Endothelial cell (in vitro differentiated cells): ENCODE data around the gene PGM1. TPM values are rescaled to one million over a fixed set of nuclear protein-coding genes. Genes with fewer than 3 reads are reported as not detected.
A peak's percentile ranks its signal among the peaks of the same experiment; 100 is the strongest.

Experiments used
- DNase-seq: peaks from one replicate; pipeline ENCODE4 v3.0.0; 2021; ENCODE audit warnings: low spot score
- H3K27ac Mint-ChIP-seq: one replicate; pipeline ENCODE4 v1.8.0; 2021; ENCODE audit warnings: mixed read lengths, inconsistent platforms; ENCODE audit not compliant: unreplicated experiment
- H3K27me3 Mint-ChIP-seq: one replicate; pipeline ENCODE4 v1.8.0; 2021; ENCODE audit warnings: mild to moderate bottlenecking, moderate library complexity, mixed read lengths, inconsistent platforms; ENCODE audit not compliant: unreplicated experiment
- H3K36me3 Mint-ChIP-seq: one replicate; pipeline ENCODE4 v1.8.0; 2021; ENCODE audit warnings: mild to moderate bottlenecking, low read depth, mixed read lengths, inconsistent platforms; ENCODE audit not compliant: unreplicated experiment
- H3K4me1 Mint-ChIP-seq: one replicate; pipeline ENCODE4 v1.8.0; 2021; ENCODE audit warnings: mild to moderate bottlenecking, mixed read lengths, inconsistent platforms; ENCODE audit not compliant: unreplicated experiment
- H3K4me3 Mint-ChIP-seq: one replicate; pipeline ENCODE4 v1.8.0; 2021; ENCODE audit warnings: mild to moderate bottlenecking, mixed read lengths, inconsistent platforms; ENCODE audit not compliant: unreplicated experiment
- H3K9me3 Mint-ChIP-seq: one replicate; pipeline ENCODE4 v1.8.0; 2021; ENCODE audit warnings: mixed read lengths, inconsistent platforms; ENCODE audit not compliant: unreplicated experiment
- total RNA-seq: library from RNA; stranded (reverse); fragmentation: NEBNext Ultra II Directional; extraction: Animal tissue kit (Norgen Biotek cat#: 25700); gene quantifications from one replicate; pipeline ENCODE4 v1.2.1, GENCODE V29; 2021; ENCODE audit not compliant: unreplicated experiment
- TF ChIP-seq, protein P1 (sequence below): fragments of 200-600 bp; sonication (generic); IDR thresholded peaks from one replicate; pipeline ENCODE4 v1.5.0; 2021; ENCODE audit warnings: antibody characterized with exemption; ENCODE audit not compliant: unreplicated experiment

The PGM1 gene
- total RNA-seq, 1 donor from 2014 or later: 30.6 TPM

DNA sequence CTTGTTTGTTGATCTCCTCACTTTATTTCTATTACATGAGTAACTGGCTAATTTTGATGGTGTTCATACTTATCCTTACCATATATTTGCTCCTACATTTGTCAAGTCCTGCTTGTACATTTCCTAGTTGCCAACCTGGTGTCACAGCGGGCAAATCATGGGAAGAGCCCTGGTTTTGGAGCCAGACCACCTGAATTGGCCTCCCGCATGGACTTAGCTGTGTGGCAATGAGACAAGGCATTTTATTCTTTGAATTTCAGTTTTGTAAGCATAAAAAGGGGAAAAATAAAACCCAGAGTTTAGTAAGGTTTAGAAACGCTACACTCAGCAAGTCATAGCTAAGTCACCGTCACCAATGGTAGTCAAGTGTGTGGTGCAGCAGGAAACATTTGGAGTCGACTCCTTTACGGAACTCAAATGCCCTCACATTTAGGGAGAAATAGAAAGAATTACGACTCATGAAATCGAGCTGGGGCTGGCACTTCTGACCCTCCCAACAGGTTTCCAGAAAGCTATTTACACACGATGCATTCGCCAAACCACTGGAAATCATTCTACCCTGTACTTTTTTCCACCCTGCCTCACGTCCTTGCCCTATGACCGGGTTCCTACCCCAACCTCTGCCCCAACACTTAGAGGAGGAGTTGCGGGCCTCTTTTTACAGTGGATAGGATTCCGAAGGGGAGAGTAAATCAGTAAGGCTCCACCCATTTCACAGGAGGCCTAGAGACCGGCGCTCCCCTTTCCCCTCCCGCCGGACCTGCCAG lies 492 bp upstream of the PGM1 start:
- no peaks in the 10 kb centered on the region for H3K36me3 Mint-ChIP-seq
- peaks cover 2% of the 10 kb centered on the region for H3K27me3 Mint-ChIP-seq
- no peak for DNase-seq
- H3K4me1 Mint-ChIP-seq: no peaks in the 10 kb centered on the region
- peak overlapping the region; percentile 91 for H3K4me3 Mint-ChIP-seq
- H3K27ac Mint-ChIP-seq: no peak overlapping the region
- TF ChIP-seq, protein P1, sequence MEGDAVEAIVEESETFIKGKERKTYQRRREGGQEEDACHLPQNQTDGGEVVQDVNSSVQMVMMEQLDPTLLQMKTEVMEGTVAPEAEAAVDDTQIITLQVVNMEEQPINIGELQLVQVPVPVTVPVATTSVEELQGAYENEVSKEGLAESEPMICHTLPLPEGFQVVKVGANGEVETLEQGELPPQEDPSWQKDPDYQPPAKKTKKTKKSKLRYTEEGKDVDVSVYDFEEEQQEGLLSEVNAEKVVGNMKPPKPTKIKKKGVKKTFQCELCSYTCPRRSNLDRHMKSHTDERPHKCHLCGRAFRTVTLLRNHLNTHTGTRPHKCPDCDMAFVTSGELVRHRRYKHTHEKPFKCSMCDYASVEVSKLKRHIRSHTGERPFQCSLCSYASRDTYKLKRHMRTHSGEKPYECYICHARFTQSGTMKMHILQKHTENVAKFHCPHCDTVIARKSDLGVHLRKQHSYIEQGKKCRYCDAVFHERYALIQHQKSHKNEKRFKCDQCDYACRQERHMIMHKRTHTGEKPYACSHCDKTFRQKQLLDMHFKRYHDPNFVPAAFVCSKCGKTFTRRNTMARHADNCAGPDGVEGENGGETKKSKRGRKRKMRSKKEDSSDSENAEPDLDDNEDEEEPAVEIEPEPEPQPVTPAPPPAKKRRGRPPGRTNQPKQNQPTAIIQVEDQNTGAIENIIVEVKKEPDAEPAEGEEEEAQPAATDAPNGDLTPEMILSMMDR: no peak
- no peaks in the 10 kb centered on the region for H3K9me3 Mint-ChIP-seq

DNA sequence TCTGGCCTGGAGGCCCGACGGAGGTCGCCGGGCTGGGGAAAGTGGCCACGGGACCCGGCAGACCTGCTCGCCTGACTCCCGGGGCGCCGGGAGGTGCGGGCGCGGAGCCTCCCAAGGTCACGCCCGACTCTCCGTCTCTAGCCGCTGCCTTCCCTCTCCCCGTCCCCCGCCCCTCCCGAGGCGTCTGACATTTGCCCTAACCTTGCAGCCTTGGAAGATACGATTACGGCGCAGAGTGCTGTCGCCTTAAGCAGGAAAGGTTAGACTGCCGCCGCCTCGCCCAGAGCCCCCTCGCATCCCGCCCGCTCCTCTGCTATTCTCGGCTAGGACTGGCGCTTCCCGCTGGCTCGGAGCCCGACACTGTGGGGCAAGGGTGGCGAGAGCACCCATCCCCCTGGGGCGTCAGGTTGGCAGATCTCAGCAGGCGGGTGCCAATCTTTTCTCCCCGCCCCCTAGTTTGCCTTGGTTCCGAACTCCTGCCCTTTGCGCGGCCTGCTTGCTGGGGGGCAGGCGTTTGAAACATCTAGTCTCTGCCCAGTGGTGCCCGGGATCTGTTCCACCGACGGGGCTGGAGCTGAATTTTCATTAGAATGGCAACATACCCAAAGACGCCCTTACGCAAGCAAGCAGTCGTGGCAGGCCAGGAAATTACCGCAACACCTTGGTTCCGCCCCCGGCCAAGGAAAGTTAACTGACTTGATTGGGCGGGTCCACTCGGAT lies 835 bp downstream of the PGM1 start:
- peak overlapping the region; percentile 91 for H3K4me3 Mint-ChIP-seq
- TF ChIP-seq, protein P1: no peak
- peak; percentile 51 for DNase-seq
- peaks cover 2% of the 10 kb centered on the region for H3K27me3 Mint-ChIP-seq
- H3K9me3 Mint-ChIP-seq: no peaks in the 10 kb centered on the region
- no peaks in the 10 kb centered on the region for H3K36me3 Mint-ChIP-seq
- no peaks in the 10 kb centered on the region for H3K4me1 Mint-ChIP-seq
- peak overlapping the region; percentile 42 for H3K27ac Mint-ChIP-seq

DNA sequence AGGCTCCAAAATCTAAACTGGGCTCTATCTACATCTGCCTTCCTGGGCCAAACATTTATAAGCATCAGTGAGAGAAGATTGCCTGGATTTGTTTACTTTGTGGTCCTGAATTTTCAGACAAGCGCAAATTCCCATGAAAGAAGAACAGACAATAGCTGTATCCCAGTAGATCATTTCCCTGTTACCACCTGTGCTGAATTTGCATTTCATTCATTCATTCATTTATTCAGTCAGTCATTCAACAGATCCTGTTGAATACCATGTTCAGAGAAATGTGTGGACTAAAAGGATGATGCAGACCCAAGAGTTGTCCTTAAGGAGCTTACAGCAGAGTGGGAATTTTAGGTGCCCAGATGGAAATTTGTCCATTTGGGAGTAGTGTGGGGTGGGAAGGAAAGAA lies 2.2 kb downstream of the PGM1 start:
- no peak for DNase-seq
- Mint-ChIP-seq H3K9me3 (no peaks in the 10 kb centered on the region), H3K4me3 (no peak overlapping the region), H3K27ac (no peak overlapping the region), H3K27me3 (peaks cover 2% of the 10 kb centered on the region), H3K36me3 (no peaks in the 10 kb centered on the region), H3K4me1 (no peaks in the 10 kb centered on the region)
- TF ChIP-seq, protein P1: no peak

DNA sequence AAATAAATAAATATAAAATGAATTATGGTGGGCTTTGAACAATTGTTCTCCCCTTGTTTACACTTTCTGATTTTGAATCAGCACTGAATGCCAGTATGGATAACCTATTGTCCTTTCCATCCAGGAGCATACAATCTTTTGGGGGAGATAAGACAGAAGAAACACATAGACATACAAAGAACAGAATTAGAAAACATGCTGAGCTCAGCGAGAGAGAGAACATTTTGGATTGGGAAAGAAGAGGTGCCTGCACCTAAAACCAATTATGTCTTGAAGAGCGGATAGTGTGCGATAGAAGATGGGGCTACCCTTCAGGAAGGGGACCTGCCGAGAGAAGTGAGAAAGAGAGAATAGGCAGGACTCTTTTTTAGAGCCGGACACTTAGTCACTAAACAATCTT lies 6.6 kb downstream of the PGM1 start:
- no peak for DNase-seq
- Mint-ChIP-seq H3K4me3 (no peak overlapping the region), H3K9me3 (no peaks in the 10 kb centered on the region), H3K27ac (no peak overlapping the region), H3K27me3 (no peaks in the 10 kb centered on the region), H3K36me3 (no peaks in the 10 kb centered on the region), H3K4me1 (peaks cover 11% of the 10 kb centered on the region)
- TF ChIP-seq, protein P1: no peak

DNA sequence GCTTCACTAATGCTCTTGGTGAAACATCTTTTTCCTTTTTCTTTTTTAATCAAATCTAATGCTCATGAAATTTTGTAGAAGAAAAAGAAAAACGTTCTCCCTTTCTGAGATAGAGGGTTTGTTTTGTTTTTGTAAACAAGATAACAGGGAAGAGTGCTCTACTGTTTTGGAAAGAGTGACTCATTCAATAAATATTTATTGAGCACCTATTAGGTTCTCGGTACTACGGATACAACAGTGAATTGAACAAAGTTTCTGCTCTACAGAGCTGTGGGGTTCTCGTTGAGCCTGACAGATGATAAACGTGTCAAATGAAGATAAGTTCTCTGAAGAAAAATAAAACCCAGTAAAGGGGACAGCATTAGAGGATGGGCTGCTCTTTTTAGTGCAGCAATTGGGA lies 7.0 kb downstream of the PGM1 start:
- no peaks in the 10 kb centered on the region for H3K9me3 Mint-ChIP-seq
- no peaks in the 10 kb centered on the region for H3K27me3 Mint-ChIP-seq
- no peak overlapping the region for H3K4me3 Mint-ChIP-seq
- H3K36me3 Mint-ChIP-seq: no peaks in the 10 kb centered on the region
- peaks cover 11% of the 10 kb centered on the region for H3K4me1 Mint-ChIP-seq
- DNase-seq: no peak
- TF ChIP-seq, protein P1: no peak
- no peak overlapping the region for H3K27ac Mint-ChIP-seq
